NT2/D1 (cell line): ENCODE data around the gene XKRX.

Experiments used
- DNase-seq: peaks from one replicate; pipeline ENCODE4 v3.0.0-alpha.2; 2011; ENCODE audit warnings: low read depth, low spot score
- H3K27me3 ChIP-seq: 2 replicates; pipeline ENCODE4 v1.6.0; 2011; ENCODE audit warnings: mild to moderate bottlenecking; ENCODE audit not compliant: insufficient read length, insufficient read depth
- H3K36me3 ChIP-seq: 2 replicates; pipeline ENCODE4 v1.6.1; 2011; ENCODE audit warnings: mild to moderate bottlenecking, low read length, mixed read lengths; ENCODE audit not compliant: insufficient read depth, insufficient read length
- H3K4me1 ChIP-seq: 2 replicates; pipeline ENCODE4 v1.5.1; 2011; ENCODE audit not compliant: insufficient read depth, insufficient read length
- H3K4me3 ChIP-seq: 2 replicates; pipeline ENCODE4 v1.5.1; 2011; ENCODE audit warnings: low read depth; ENCODE audit not compliant: insufficient read length
- H3K9ac ChIP-seq: 2 replicates; pipeline ENCODE4 v1.6.0; 2011; ENCODE audit warnings: low read depth; ENCODE audit not compliant: insufficient read length
- H3K9me3 ChIP-seq: 2 replicates; pipeline ENCODE4 v1.5.1; 2011; ENCODE audit warnings: mild to moderate bottlenecking, low read length; ENCODE audit not compliant: insufficient read depth
- SUZ12 ChIP-seq: IDR thresholded peaks from 2 replicates; pipeline ENCODE4 v1.6.1; 2011; ENCODE audit not compliant: insufficient read length, insufficient read depth; ENCODE audit errors: extremely low read depth
- YY1 ChIP-seq: IDR thresholded peaks from 2 replicates; pipeline ENCODE4 v1.6.1; 2011; ENCODE audit not compliant: insufficient read length, insufficient read depth
- ZNF274 ChIP-seq: IDR thresholded peaks from 2 replicates; pipeline ENCODE4 v1.6.1; 2011; ENCODE audit warnings: mild to moderate bottlenecking, low read depth, low read length

Gene XKRX

DNA sequence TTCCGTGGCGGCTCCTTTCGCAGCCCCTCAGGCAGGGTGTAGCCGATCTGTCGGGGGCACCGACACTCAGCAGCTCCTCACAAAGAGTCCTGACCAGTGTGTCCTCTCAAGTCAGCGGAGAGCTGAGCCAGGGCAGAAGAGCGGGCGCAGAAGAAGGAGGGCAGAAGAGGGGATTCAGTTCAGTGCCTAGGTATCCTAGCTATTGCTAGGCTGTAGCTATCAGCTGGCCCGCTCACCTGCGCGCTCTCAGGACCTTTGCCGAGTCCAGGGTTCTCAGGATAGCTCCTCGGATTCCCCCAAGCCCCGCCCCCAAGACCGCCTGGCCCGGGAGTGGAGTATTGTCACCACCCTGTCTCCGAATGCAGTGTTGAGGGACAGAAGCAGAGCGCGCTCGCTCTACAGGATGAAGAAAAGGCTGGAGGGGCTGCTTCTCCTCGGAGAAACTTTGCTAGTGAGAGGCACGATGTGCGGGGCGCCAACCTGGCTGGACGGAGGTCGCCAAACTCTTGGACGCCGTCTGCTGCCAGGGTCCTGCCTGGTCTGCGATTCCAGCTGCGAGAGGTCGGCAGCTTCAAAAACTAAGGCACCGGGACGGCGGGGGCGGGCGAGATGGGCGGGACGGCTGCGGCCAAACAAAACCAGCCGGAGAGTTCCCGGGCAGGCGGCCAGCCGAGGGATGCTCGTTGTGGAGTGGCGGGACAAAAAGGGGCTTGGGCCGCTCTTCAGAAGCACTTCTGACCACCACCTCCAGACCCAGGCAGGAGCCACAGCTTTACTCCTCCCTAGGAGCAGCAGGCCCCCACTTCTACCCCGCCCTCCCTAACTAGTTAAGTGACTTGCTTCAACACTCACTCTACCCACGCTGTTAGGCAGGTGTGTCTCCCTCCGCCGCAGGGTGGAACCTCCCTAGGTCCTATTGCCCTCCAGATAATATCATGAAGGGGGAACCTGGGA lies at the start of gene XKRX:
XKRX (minus strand) TSS at position 258 of the 954 bp plus-strand sequence. CDS start 613 bp downstream, outside the sequence.
- Histone ChIP-seq H3K9me3 (no peaks in the 10 kb centered on the region), H3K4me3 (peak within 1 kb of the TSS; percentile 57), H3K9ac (peak within 1 kb of the TSS; percentile 66), H3K36me3 (no peaks in the 10 kb centered on the region), H3K27me3 (peaks cover 21% of the 10 kb centered on the region), H3K4me1 (no peaks in the 10 kb centered on the region)
- TF ChIP-seq YY1: no peak
- TF ChIP-seq ZNF274: no peak
- TF ChIP-seq SUZ12: no peak
- DNase-seq: no peak

DNA sequence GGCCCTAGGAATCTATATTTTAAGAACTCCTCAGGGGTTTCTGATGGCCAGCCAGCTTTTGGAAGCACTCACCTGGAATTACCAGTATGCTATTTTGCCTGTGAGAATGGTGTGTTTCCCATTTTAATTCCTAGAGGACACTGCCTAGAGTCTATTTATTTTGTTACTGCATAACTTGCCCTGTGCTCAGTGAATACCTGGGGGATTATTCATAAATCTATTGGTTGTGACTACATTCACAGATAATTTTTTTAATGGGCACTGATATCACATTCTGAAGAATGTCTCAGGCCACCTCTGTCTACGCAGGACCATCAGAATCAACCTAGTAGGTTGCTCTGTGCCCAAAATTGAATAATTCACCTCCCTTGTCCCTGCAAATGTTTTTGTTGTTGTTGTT lies 47.5 kb upstream of the XKRX start:
- H3K4me1 ChIP-seq: no peaks in the 10 kb centered on the region
- H3K36me3 ChIP-seq: no peaks in the 10 kb centered on the region
- H3K4me3 ChIP-seq: no peak overlapping the region
- DNase-seq: no peak
- H3K9ac ChIP-seq: no peak overlapping the region
- no peak for TF ChIP-seq SUZ12
- TF ChIP-seq ZNF274: no peak
- no peak for TF ChIP-seq YY1
- H3K9me3 ChIP-seq: peaks cover 9% of the 10 kb centered on the region; the same call in 1 of the 2 replicates
- H3K27me3 ChIP-seq: no peaks in the 10 kb centered on the region

DNA sequence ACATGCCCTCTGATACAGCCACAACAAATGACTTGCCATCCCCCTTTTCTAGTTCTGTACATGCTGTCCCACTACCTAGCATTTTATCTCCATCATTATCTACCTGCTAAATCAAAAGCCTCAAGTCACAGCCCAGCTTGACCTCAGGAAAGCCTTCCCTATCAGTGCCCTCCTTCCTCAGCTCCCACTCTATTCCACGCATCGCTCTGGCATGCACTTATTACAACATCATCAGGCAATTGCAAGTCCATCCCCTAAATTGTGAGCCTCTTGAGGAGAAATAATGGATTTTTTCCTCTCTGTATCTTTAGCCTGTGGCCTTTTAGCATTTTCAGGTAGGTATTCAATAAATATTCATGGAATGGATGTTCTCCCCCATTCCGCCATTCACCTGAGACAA lies 46.5 kb upstream of the XKRX start:
- Histone ChIP-seq H3K9me3 (peaks cover 9% of the 10 kb centered on the region; the same call in 1 of the 2 replicates), H3K4me1 (no peaks in the 10 kb centered on the region), H3K4me3 (no peak overlapping the region), H3K27me3 (no peaks in the 10 kb centered on the region), H3K36me3 (no peaks in the 10 kb centered on the region), H3K9ac (no peak overlapping the region)
- TF ChIP-seq ZNF274 (no peak), SUZ12 (no peak), YY1 (no peak)
- no peak for DNase-seq

DNA sequence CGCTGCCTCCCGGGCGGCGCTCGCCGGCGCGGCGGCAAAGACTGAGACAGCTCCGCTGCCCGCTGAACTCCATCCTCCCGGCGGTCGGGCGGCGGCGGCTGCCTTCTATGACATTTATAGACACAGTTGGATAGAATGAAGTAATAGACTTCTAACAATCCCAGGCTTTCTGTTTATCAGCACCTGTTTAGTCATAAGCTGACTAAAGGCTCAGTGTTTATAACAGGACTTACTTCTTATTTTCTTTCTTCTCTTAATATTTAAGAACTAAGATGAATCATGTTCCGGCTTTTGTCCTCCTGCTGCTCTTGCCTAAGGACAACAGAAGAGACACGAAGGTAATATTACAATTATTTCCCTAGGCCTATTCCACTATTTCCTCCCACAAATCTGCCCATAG lies 44.7 kb upstream of the XKRX start:
- Histone ChIP-seq H3K9me3 (peaks cover 9% of the 10 kb centered on the region; the same call in 1 of the 2 replicates), H3K9ac (no peak overlapping the region), H3K27me3 (no peaks in the 10 kb centered on the region), H3K36me3 (no peaks in the 10 kb centered on the region), H3K4me1 (no peaks in the 10 kb centered on the region), H3K4me3 (no peak overlapping the region)
- no peak for TF ChIP-seq ZNF274
- no peak for TF ChIP-seq YY1
- no peak for TF ChIP-seq SUZ12
- no peak for DNase-seq

DNA sequence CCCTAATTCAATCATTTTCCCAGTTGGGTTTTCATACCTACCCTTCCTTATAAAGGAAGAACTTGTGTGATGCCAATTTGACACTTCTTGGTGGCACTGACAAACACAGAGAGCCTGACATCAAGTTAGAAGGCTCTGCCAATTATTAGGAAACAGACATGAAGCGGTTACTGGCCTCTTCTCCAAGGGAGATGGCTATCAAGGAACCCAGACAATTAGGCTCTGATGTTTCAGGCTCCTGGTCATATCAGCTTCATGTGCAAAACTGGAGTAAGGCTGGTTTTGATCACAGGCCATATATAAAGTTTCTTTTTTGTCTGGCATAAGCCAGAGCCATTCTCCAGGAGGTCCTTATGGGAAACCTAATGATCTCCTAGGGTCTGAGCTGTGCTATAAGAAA lies 41.2 kb upstream of the XKRX start:
- TF ChIP-seq ZNF274 (no peak), YY1 (no peak), SUZ12 (no peak)

DNA sequence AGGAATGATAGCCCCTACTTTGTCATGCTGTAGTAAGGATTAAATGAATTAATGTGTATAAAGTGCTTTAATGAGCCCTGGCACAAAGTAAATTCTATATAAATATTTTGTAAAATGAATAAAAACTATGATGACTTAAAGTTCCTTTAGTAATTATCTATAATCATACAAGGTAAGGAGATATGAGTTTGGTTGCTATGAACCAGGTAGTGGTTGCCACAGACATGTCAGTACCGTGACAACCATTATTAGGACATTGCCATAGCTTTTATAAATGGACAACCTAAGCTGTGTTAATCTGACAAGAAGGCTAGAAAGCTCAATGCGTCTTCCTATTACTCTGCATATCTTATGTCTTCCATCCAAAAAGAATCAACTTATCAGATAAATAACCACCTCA lies 40.7 kb upstream of the XKRX start, which contains the start of gene ARL13A:
ARL13A (plus strand) TSS at position 301 of the 400 bp plus-strand sequence. CDS start 3,982 bp downstream, outside the sequence.
- Histone ChIP-seq H3K4me1 (no peaks in the 10 kb centered on the region), H3K4me3 (no peak within 1 kb of the TSS), H3K27me3 (no peaks in the 10 kb centered on the region), H3K9ac (no peak within 1 kb of the TSS), H3K36me3 (no peaks in the 10 kb centered on the region), H3K9me3 (peaks cover 9% of the 10 kb centered on the region; the same call in 1 of the 2 replicates)
- no peak for TF ChIP-seq SUZ12
- no peak for TF ChIP-seq ZNF274
- TF ChIP-seq YY1: no peak
- no peak for DNase-seq

More for the DNA sequence above, 41.2 kb upstream of the XKRX start:
- peaks cover 9% of the 10 kb centered on the region; the same call in 1 of the 2 replicates for H3K9me3 ChIP-seq
- H3K9ac ChIP-seq: no peak overlapping the region
- no peaks in the 10 kb centered on the region for H3K27me3 ChIP-seq
- no peak for DNase-seq
- no peak overlapping the region for H3K4me3 ChIP-seq
- H3K4me1 ChIP-seq: no peaks in the 10 kb centered on the region
- no peaks in the 10 kb centered on the region for H3K36me3 ChIP-seq

DNA sequence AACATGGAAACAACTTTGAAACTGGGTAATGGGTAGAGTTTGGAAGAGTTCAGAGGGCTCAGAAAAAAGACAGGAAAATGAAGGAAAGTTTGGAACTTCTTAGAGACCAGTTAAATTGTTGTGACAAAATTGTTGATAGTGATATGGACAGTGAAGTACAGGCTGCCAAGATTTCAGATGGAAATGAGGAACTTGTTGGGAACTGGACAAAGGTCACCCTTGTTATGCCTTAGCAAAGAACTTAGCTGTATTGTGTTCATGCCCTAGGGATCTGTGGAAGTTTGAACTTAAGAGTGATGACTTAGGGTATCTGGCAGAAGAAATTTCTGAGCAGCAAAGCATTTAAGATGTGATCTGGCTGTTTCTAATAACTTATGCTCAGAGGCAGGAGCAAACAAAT lies 35.6 kb upstream of the XKRX start:
- H3K9me3 ChIP-seq: no peaks in the 10 kb centered on the region
- H3K4me3 ChIP-seq: no peak overlapping the region
- no peaks in the 10 kb centered on the region for H3K36me3 ChIP-seq
- H3K27me3 ChIP-seq: no peaks in the 10 kb centered on the region
- no peak for DNase-seq
- TF ChIP-seq SUZ12 (no peak), YY1 (no peak), ZNF274 (no peak)
- H3K4me1 ChIP-seq: no peaks in the 10 kb centered on the region
- no peak overlapping the region for H3K9ac ChIP-seq
